Stomach smooth muscle (tissue), 2 donors: Measurements from ENCODE around the gene CA10.

Experiments
- H3K27ac ChIP-seq: one replicate; pipeline ENCODE4 v1.7.0; 2013; ENCODE audit warnings: mild to moderate bottlenecking, low read length, inconsistent platforms
- H3K27me3 ChIP-seq, 2 donors: one replicate each; pipeline ENCODE4 v1.7.0; 2013; ENCODE audit warnings: low read length in 2 of 2; ENCODE audit not compliant: insufficient read depth in 2 of 2, control insufficient read depth in 1 of 2
- H3K36me3 ChIP-seq, 2 donors: one replicate each; pipeline ENCODE4 v1.7.0; 2013; ENCODE audit warnings: low read length in 2 of 2; ENCODE audit not compliant: control insufficient read depth in 2 of 2, insufficient read depth in 2 of 2
- H3K4me1 ChIP-seq: one replicate; pipeline ENCODE4 v1.7.0; 2013; ENCODE audit warnings: low read length; ENCODE audit not compliant: control insufficient read depth, insufficient read depth
- H3K4me3 ChIP-seq, 2 donors: one replicate each; pipeline ENCODE4 v1.7.0; 2013; ENCODE audit warnings: low read length in 2 of 2
- H3K9ac ChIP-seq, 2 donors: one replicate each; pipeline ENCODE4 v1.7.0; 2013; ENCODE audit warnings: low read length in 2 of 2, mild to moderate bottlenecking in 1 of 2
- H3K9me3 ChIP-seq, 2 donors: one replicate each; pipeline ENCODE4 v1.7.0; 2013; ENCODE audit warnings: low read length in 2 of 2; ENCODE audit not compliant: control insufficient read depth in 2 of 2
- donor health status: healthy.
- donor health status: Pancreatic carcinoma.

The CA10 gene

DNA sequence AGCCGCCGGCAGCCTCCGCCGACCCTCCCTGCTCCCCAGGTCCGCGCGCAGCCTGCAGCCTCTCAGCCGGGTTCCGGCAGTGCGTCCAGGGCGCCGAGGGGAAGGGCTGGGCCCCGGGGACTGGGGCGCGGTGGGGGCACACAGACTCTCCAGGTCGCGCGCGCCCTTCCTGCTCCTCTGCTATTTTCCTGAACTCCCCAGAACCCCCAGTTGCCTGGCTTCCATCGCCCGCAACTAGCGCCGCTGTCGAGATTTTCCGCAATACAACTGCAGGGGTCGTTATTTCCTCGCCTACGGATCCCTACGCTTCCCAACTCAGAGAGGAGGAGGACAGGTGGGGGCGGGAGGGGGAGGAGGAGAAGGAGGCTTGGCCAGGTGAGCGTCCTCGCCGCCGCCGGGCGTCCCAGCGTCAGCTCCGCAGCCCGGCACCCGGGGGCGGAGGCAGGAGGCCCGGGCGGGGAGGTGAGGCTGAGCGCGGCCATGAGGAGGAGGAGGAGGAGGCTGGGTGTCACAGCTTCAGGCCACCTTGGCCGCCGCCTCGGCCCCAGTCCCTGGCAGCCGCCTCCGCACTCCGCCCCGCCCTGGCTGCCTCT, at the start of gene CA10:
Gene CA10, minus strand, starts transcription at position 265 of the 593 bp plus-strand sequence.
- H3K4me1 ChIP-seq = peaks cover 5% of the 10 kb centered on the region
- no peak within 1 kb of the TSS for H3K9ac ChIP-seq
- peaks cover 20 to 38% of the 10 kb centered on the region in 2 donors for H3K27me3 ChIP-seq
- no peak within 1 kb of the TSS for H3K27ac ChIP-seq
- no peak within 1 kb of the TSS for H3K4me3 ChIP-seq
- no peaks in the 10 kb centered on the region for H3K9me3 ChIP-seq
- no peaks in the 10 kb centered on the region for H3K36me3 ChIP-seq

GRCh38 chr17:52207796-52208195, 49.3 kb upstream of the CA10 start:
- no peak overlapping the region for H3K9ac ChIP-seq
- H3K36me3 ChIP-seq = no peaks in the 10 kb centered on the region
- no peak overlapping the region for H3K4me3 ChIP-seq
- no peaks in the 10 kb centered on the region for H3K4me1 ChIP-seq
- H3K27ac ChIP-seq = no peak overlapping the region
- H3K9me3 ChIP-seq = no peaks in the 10 kb centered on the region
- H3K27me3 ChIP-seq = no peaks in the 10 kb centered on the region

- no peaks in the 10 kb centered on the region for H3K9me3 ChIP-seq
- no peaks in the 10 kb centered on the region for H3K4me1 ChIP-seq
- H3K36me3 ChIP-seq = no peaks in the 10 kb centered on the region
- no peak overlapping the region for H3K27ac ChIP-seq
- no peaks in the 10 kb centered on the region for H3K27me3 ChIP-seq
- no peak overlapping the region for H3K9ac ChIP-seq
- H3K4me3 ChIP-seq = no peak overlapping the region
These were observed 44.1 kb upstream of the CA10 start for GRCh38 chr17:52202520-52203080.

GRCh38 chr17:52201767-52202519, 43.4 kb upstream of the CA10 start:
- no peaks in the 10 kb centered on the region for H3K4me1 ChIP-seq
- no peaks in the 10 kb centered on the region for H3K9me3 ChIP-seq
- no peak overlapping the region for H3K9ac ChIP-seq
- H3K27me3 ChIP-seq = no peaks in the 10 kb centered on the region
- no peak overlapping the region for H3K27ac ChIP-seq
- no peak overlapping the region for H3K4me3 ChIP-seq
- H3K36me3 ChIP-seq = no peaks in the 10 kb centered on the region

- H3K4me1 ChIP-seq = no peaks in the 10 kb centered on the region
- no peaks in the 10 kb centered on the region for H3K9me3 ChIP-seq
- H3K4me3 ChIP-seq = no peak overlapping the region
- H3K27ac ChIP-seq = no peak overlapping the region
- H3K36me3 ChIP-seq = no peaks in the 10 kb centered on the region
- H3K9ac ChIP-seq = no peak overlapping the region
- H3K27me3 ChIP-seq = no peaks in the 10 kb centered on the region
These were observed 33.0 kb upstream of the CA10 start for GRCh38 chr17:52191491-52191890.

- no peaks in the 10 kb centered on the region for H3K4me1 ChIP-seq
- no peak overlapping the region for H3K4me3 ChIP-seq
- no peaks in the 10 kb centered on the region for H3K27me3 ChIP-seq
- no peaks in the 10 kb centered on the region for H3K36me3 ChIP-seq
- no peak overlapping the region for H3K27ac ChIP-seq
- H3K9ac ChIP-seq = no peak overlapping the region
- no peaks in the 10 kb centered on the region for H3K9me3 ChIP-seq
These were observed 23.3 kb upstream of the CA10 start for GRCh38 chr17:52181782-52182181.

DNA sequence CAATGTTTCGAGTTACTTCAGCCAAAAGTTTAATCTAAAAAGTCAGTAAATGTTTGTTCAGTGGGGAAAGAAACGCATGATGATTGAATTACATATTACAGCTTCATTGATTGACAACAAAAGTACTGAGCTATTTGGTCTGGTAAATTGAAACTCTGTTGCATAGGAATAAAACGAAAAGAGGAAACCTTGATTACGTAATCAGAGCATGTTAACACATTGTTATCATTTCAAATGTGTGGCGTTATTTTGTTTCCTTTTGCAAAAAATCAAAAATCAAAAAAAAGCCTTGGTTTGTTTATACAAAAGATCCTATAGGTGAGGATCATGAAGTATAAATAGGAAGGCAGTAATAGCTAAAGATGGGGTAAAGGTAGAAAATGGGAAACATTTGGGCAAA, 19.5 kb upstream of the CA10 start:
- Histone ChIP-seq H3K36me3 (no peaks in the 10 kb centered on the region), H3K9me3 (no peaks in the 10 kb centered on the region), H3K27me3 (no peaks in the 10 kb centered on the region), H3K9ac (no peak overlapping the region), H3K4me3 (no peak overlapping the region), H3K4me1 (no peaks in the 10 kb centered on the region), H3K27ac (no peak overlapping the region)

DNA sequence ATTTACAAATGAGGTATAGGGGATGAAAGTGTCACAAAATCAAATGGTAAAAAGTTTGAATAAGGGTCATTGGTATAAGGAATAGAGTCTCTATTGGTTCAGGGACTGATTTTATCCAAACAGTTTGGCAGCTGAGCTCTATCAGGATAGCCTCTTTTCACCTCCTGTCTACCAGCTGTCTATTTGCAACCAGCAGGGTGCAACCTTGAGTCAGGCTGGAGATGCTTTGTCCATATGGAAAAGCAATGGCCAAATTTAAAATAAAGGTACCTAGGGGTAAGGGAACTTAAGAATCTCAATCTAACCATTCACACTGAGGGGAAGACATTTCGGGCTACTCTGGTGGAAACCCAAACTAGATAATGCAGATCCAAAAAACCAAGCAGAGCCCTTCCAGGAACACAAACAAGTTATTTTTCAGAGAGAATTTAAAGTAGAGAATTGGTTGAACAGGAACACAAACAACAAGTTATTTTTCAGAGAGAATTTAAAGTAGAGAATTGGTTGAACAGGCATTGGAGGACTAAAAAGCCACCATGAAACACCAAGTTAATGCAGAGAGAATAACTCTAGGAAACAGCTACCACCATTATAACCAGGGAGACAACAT, 12.6 kb upstream of the CA10 start:
- H3K4me1 ChIP-seq = no peaks in the 10 kb centered on the region
- H3K36me3 ChIP-seq = no peaks in the 10 kb centered on the region
- H3K9ac ChIP-seq = no peak overlapping the region
- no peaks in the 10 kb centered on the region for H3K9me3 ChIP-seq
- no peak overlapping the region for H3K4me3 ChIP-seq
- no peak overlapping the region for H3K27ac ChIP-seq
- no peaks in the 10 kb centered on the region for H3K27me3 ChIP-seq

GRCh38 chr17:52160136-52160567, 1.6 kb upstream of the CA10 start:
- H3K27ac ChIP-seq = no peak overlapping the region
- no peaks in the 10 kb centered on the region for H3K36me3 ChIP-seq
- peaks cover 5% of the 10 kb centered on the region for H3K4me1 ChIP-seq
- H3K27me3 ChIP-seq = peaks cover 20 to 38% of the 10 kb centered on the region in 2 donors
- H3K9me3 ChIP-seq = no peaks in the 10 kb centered on the region
- H3K9ac ChIP-seq = no peak overlapping the region
- no peak overlapping the region for H3K4me3 ChIP-seq

DNA sequence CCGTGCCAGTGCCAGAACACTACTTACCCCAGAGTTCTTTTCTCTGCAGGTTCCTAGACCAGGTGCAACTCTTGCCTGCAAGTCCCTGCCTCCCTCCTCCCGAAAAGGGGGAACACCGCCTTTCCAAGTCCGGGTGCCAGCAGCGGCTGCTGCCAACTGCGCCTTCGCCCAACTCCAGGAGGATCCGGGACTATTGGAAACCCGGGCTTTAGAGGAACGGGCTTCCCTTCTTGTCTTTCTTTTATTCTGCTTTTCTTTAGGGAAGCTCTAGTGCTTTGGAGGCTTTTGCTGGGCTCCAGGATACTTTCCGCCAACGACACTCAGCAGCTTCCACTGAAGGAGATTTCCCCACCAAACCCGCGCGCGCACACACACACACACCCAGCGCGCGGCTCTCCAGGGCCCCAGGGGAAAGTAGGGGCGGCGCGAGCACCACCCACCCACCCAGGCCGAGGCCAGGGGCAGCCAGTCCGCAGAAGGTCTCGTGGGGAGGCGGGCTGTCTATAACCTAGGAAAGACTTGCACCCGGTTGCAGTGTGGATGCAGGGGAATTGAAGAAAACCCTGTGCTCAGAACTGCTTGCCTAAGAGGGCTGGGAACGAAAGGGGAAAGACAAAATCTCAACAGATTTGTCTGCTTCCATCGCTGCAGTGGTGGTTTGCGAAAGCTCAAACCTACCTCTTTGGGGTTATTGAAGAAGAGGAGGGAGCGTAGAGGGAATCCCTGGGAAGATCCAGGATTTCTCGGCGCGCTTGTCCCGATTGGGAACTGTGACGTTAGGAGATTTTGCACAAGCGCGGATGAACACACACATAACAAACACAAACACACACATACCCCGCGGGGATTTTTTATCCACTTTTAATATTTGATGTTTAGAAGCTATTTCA, 977 bp upstream of the CA10 start:
- Histone ChIP-seq H3K4me3 (no peak overlapping the region), H3K36me3 (no peaks in the 10 kb centered on the region), H3K27me3 (peaks cover 20 to 38% of the 10 kb centered on the region in 2 donors), H3K9me3 (no peaks in the 10 kb centered on the region), H3K9ac (no peak overlapping the region), H3K4me1 (peaks cover 5% of the 10 kb centered on the region), H3K27ac (no peak overlapping the region)
